NCI-H82 (cell line): ENCODE results near the gene SPATA20.
A peak's percentile ranks its signal among the peaks of the same experiment; 100 is the strongest.

Experiments
- DNase-seq: peaks from one replicate; lab custom pipeline; 2025; lab: John Stamatoyannopoulos, UW

Gene SPATA20

DNA sequence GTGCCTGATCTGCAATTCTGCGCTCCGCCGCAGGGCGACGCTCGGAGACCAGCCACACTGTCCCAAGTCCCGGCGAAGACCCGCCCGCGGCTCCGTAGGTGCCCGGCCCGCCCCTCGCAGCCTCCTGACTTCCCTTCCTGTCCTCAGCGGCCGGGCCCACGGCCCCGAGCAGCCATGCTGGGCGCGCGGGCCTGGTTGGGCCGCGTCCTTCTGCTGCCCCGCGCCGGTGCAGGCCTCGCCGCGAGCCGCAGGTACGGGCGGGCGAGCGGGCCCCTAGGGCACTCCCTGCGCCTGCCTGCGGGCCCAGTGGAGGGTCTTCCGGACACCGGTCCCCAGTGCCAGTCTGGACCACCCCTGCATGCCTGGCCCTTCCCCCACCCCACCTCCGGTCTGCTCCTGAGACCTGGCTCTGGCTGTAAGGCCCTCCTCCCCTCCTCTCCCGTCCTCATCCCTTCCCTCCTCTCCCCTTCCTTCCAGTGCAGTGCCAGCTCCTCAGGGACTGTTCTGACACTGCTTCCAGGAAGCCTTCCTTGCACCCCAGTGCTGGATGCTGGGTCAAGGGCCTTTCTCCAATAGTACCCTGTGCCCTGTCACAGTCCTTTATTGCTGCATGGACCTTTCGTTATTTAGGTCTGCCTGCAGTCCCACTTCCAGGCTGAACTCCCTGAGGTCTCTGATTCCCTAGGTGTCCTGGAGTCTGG is at the start of gene SPATA20:
TSS of gene SPATA20 (plus strand) at position 140 of the 701 bp plus-strand sequence. CDS start at position 175, 35 bp downstream.
- DNase-seq: peak; percentile 96

DNA sequence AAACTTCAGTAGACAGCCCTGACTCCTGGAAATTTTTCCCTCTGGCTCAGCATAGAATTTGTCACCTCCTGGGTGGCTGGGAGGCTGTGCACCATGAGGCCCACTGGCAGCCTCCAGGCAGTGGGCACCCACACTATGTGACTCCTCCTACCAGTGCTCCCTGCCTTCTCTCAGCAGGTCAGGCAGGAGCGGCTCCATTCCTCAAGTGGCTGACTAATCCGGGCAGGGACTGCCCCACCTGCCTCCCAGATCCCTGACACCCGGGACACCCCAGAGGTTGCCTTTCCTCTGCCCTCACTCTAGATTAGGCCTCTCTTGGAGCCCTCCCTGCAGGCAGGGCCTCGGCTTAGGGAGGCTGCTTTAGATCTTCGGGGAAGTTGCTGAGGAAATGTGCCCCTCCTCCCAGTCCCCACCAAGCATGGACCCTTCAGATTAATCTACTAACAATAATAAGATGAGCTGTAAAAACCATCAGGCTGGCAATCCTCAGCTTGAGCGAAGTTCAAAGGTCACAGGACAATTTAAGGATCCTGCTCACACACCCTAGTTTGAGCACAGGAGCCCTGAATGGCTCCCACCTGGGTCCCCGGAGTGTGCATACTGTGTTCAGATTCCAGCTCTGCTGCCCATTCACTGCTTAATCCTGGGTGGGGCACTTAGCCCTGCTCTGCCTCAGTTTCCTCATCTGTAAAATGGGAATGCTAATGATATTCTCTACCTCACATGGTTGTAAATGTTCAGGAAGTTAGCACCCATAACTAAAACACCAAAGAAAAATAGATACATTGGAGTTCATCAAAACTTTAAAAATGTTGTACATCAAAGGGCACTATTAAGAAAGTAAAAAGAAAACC is 48.7 kb upstream of the SPATA20 start:
- peak; percentile 31 for DNase-seq

DNA sequence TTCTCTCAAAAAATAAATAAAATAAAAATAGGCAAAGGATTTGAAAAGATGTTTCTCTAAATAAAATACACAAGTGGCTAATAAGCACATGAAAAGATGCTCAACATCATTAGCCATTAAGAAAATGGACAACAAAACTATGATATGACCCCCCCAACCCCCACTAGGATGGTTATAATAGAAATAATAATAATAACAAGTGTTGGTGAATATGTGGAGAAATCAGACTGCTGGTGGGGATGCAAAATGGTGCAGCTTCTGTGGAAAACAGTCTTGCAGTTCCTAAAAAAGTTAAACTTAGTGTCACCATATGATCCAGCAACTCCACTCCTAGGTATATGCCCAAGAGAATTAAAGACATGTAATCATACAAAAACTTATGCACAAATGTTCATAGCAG is 47.7 kb upstream of the SPATA20 start:
- DNase-seq: no peak

DNA sequence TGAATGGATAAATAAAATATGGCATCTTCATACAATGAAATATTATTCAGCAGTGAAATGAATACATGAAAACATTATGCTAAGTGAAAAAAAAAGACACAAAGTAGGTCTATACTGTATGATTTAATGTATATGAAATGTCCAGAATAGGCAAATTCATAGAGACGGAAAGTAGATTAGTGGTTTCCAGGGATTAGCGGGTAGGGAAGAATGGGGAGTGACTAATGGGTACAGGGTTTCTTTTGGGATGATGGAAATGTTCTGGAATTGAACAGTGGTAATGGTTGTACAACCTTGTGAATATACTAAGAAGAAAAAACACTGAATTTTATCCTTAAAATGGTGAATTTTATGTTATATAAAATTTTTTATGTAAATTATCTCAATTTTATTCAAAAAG is 47.3 kb upstream of the SPATA20 start:
- DNase-seq: no peak

DNA sequence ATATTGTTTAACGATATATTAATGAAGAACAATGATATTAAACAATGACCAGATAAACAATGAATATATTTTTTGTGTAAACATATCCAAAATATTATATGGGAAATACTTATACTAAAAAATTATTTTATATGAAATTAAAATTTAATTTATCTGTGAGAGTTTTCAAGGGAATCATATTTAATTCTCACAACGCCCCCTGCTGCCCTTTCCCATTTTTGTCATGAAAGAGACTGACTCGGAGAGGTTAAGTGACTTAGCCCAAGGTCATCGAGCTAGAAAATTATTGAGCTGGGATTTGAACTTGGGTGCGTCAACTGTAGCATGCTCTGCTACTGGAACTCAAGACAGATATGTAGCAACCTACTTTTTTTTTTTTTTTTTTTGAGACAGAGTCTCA is 45.9 kb upstream of the SPATA20 start:
- peak; percentile 68 for DNase-seq

DNA sequence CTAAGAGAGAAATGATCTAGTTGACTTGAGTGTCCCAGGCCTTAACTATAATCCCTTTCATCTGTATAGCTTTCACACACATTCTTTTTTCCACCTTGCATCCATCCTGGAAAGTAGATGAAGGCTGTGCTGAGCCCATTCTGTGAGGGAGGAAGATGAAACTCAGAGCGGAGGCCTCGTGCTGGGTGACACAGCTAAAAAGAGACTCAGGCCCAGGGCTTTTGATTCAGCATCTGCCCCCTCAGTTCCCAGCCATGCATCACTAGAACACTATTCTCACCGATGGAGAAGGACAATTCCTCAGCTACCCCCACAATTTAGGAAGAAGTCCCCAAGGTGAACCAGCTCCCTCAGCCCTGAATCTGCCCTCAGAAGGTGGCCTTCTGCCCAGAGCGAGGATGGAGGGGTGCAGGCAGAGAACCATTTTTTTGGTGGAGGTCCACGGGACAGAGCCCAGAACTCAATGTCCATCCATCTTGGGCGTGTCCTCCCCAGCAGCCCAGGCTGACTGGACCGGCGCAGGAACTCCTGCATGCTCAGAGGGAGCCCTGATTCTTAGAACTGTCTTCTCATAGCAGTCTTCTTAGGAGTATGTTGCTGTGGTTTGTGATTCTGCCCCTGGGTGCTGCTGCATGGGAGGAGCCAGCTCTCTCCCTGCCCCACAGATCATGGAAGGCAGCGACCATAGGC is 44.5 kb upstream of the SPATA20 start:
- DNase-seq: no peak

DNA sequence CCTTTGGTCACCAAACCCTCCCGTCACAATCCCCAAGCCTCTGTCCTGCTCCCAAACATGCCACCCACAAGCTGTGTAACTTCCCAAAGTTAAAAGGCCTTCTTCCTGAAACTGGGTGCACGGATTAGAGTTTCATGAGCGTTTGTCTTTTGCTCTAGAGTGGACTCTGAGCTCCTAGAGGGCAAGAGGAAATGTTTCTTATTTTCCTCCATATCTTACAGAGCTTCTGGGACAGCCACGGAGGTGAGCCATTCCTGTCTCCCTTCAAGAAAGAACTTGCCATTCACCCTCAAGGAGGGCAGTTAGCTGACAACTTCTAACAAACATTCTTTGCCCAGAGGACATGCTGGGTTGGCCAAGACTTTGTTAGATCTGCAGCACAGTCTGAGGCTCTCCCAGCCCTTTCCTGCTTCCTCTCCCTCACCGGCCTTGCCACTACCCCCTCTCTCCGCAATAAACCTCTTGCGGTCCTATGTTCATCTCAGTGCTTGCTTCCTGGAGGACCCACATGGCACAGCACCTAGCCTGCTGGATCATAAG is 41.3 kb upstream of the SPATA20 start:
- no peak for DNase-seq

DNA sequence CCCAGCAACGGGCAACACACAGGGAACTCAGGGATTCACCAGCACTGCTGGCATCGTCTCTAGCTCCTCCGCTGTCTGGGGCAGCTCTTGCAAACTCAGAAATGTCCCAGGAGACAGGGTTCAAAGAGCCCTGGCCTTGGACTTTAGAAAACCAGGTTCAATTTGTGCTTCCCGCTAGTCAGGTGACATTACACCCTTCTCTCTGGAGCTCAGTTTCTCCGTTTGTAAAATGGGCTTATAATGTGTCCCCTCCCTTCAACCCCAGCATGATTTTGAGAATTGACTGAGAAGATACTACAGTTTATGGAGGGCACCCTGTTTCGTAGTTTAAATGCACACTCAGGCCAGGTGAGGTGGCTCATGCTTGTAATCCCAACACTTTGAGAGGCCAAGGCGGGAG is 40.7 kb upstream of the SPATA20 start:
- DNase-seq: no peak

DNA sequence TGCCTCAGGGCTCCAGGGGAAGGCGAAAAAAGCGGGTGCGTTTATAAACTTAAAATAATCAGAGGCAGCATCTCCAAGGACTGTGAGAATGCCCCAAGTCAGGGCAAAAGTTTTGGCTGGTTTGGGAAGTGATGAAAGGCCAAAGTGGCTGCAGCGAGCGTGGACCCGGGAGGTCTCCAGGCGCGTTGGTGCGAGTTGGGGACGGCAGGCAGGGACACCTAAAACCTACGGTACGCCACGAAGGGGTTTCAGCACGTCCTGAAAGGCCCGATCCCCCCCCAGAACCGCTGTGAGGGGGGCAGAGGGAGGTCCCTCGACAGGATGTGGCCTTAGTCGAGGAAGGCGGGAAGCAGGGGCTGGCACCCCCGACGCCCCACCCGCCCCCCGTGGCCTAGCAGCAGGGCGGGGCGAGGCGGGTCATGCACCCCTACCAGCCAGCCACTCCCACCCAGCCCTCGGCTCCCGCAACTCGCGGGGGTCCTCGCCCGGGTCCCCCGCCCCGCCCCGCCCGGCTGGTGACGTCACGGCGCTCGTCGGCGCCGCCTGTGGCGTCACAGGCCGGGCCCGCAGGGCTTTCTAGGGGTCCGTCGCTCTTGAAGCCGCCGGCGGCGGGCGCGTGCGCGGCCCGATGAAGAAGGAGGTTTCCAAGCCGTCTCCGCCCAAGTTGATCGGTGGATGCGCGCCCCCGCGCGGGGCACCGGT is 39.0 kb upstream of the SPATA20 start, which contains the start of gene MYCBPAP:
TSS of gene MYCBPAP (plus strand) at position 569 of the 702 bp plus-strand sequence. CDS start 236 bp downstream, outside the sequence.
- peak; percentile 76 for DNase-seq

DNA sequence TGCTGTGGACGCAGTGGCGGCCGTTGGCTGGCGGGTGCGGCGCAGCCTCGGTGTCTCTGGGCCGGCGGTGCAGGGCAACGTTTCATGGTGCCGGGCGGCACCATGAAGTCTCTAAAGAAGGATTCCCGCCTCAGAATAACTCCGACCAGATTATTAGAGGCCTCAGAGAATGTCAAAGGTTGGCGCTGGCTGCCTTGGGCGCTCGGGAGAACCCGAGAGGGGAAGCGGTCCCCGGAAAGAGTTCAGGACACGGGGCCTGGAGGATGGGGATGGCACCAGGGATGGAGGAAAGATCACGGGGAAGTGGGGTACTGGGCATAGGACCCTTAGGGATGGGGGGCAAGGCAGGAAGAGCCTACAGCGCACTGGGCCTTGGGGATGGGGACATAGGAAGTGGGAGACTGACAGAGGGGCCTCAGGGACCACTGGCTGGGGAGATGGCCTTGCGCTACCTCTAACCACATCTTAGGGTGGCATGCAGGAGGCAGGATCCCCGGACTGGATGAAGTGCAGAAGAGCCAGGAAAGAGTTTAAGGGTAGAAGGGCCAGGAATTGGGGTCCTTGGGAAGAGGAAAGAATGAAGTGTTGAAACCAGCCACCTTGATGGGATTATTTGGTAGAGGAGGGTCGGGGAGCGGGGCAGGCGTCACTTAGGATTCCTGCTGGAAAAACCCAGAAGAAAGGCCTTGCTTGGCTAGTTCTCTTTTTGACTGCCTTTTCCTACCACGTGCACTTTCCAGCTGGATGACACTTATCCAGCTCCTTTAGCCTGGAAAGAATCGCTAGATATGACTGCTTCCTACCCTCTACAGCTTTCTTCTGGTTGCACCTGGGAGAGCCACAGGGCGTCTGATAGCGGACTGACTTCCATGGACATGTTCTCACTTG is 38.2 kb upstream of the SPATA20 start:
- no peak for DNase-seq

DNA sequence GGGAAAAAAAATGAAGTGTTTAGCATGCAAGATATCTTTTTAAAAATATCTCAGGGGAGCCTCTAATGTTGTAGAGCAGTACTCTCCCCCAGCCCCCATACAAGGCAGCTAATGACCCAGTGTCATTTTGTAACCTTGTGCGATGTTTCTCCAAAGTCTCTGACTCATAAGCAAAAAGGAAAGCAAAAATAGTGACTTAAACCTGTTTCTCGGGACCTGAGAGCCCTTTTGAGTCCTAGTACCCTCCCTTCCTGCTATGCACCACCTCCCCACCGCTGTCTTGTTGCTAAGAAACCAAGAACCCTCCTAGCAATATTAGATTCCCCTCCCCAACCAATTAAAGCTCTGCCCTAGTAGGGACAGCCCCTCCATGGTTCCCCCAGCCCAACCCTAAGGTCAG is 35.9 kb upstream of the SPATA20 start:
- DNase-seq: no peak

DNA sequence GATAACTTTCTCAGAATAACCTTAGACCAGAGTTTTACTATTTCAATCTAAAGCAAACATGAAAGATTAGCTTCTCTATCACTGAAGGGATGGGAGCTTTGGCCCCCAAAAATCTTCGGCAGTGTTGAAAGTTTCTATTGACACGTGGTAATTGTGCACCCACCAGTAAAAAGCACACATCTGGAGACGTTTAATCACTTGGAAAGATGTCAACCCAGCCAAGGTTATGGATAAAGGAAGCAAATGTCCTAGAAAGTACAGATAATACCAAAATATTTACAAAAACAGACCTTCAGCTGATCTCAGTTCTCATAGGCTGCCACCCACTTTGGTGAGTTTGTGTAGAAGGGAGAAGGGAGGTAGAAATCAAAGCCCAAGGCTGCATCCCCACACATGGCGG is 33.5 kb upstream of the SPATA20 start:
- no peak for DNase-seq

DNA sequence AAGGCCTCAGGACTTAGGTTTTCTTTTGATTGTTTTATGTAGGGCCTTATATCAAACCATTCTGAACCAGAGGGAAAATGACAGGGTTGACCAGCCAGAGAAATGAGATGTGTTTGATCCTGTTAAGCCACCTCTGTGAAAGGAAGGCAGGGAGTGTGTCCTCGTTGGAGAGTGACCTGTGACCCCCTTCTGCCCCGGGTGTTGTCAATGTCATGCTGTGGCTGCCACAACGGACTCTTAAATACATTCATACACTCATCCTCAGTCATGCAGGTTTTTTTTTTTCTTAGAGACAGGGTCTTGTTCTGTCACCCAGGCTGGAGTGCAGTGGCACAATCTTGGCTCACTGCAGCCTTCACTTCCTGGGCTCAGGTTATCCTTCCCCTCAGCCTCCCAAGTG is 32.6 kb upstream of the SPATA20 start:
- DNase-seq: no peak

DNA sequence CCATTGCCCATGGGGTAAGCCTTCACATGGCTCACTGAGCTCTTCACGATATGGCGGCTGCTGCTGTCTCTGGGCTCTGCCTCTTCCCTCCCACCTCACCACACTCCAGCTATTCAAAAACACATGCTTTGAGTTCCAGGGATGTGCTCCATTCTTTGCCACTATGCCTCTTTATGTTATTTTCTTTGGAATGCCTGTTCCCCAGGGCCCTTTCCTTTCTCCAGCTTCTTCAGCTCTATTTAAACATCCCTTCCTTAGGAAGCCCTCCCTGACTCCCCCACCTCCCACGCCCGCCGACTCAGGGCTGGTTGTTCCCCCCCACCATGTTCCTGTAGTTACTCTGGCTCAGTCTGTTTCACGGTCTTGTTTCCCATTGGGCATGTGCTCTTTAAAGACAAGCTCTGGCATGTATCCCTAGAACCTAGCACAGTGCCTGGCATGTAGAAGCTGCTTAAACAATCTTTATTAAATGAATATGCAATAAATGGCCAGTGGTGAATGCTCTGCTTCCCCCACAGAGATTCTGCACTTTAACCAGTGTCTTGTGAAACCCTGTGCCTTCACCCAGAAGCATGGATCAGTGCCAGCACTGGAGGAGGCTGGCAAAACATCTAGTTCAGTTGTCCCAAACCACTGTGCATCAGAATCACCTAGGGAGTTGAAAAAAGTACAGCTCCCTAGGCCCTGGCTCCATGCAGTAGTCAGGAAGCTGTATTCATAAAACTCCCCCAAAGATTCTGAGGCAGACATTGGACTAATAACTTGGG is 31.9 kb upstream of the SPATA20 start:
- no peak for DNase-seq

DNA sequence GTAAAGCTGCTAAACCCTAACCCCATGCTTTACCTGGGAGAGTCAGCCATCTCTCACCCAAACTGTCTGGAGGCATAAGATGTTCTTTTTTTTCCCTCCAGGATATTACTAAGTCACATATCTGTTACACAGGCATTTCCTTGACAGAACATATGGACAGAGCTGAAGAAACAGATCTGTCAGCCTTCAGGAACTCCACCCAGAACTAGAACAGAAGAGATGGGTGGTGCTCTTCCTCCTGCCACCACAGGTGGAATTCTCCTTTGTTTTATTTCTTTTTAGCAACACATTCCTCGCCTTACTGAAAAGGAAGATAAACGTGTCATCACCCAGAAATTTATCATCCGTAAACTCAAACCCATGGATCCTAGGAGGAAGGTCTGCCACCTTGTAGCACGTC is 30.0 kb upstream of the SPATA20 start:
- no peak for DNase-seq

DNA sequence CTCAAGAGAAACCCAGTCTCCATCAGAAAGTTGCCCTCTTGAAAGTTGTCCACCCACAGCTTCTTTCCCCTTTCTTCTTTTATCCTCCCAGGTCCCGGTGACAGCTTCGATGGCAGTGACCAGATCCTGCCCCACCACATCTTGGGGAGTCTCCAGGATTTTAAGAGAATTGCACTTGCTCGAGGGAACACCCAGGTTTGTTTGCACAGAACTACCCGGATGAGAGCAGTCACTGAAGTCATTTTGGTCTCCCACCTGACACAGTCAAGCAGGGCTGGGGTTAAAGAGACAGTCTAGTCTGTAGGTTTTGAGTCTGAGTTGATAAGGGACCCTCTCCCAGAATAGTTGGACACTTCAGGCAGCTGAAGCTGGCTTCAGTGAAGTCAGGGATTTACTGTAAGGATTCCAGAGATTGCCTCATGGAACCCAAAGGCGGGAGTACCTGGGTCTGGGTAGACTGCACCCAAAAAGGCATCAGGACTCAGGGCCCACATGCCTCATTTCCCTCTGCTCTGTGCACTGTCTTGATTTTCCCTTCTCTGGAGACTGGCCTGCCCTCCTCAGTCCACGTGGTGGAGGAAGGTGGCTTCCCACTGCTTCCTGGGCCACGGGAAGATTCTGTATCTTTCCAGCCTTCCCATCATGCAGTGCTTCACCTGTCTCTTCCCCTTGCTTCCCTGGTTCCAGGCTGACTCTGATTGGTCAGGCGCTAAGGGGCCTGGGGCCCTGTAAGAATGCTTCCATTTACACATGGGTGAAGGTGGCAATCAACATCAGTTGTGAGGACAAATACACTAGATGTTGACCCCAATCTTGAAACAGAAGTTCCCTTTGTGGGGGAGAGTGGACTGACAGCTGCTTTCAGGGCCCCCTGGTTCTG is 29.2 kb upstream of the SPATA20 start:
- no peak for DNase-seq

DNA sequence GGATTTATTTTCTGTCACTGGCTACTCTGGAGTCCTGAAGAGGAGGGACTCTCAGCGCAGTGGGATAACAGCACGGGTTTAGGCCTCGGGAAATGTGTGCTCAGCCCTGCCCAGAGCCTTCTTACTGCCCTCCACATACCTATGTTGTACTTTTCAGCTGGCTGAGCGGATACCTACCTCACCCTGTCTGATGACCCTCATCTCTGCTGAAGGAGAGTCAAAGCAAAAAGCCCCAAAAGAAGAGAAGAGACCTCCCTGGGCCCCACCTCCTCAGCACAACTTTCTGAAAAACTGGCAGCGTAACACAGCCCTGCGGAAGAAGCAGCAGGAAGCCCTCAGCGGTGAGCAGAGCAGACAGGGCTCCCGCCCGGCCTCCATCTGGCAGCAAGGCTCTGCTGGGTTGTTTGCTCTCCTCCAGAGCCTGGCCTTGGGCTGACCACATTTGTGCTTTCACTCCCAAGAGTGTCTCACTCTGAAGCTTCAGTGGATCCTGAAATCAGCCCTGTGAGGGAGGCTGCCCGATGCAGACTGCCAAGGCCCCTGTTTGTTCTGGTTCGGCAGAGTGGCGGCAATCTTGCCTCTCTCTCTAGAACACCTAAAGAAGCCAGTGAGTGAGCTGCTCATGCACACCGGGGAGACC is 28.5 kb upstream of the SPATA20 start:
- no peak for DNase-seq

DNA sequence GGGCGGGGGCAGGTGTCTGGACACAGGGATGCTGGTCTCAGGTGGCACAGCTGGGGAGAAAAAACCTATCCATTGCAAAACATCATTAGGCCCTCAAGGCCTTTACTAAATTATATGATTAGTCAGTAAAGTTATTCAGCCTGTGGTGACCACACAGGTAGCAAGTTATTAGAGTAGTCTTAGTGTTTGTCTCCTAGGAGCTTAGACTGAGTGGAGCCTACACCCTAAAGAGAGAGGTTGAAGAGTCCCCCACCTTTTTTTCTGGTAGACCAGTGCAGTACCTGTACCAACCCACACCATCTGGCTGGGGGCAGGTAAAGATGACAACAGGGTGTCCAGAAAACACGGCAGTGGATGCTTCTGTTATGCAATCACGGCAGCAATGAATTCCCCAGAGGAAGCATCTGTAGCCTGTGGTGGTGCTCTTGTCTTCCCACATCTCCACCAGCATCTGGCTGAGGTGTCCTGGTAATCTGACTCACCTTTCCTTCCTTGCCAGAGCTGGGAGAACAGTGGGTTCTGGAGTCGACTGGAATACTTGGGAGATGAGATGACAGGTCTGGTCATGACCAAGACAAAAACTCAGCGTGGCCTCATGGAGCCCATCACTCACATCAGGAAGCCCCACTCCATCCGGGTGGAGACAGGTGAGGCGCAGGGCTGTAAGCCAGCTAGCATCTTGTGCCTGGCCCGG is 27.7 kb upstream of the SPATA20 start:
- DNase-seq: no peak
